Right lobe of liver (tissue), 6 donors: Measurements from ENCODE around the gene HES2. TPM values are rescaled to one million over a fixed set of nuclear protein-coding genes. Genes with fewer than 3 reads are reported as not detected.
"Not testable (repeated sequence)": the region's sequence is repeated elsewhere in the genome, so short reads cannot be mapped to it uniquely, and the experiment has no call there.

ENCODE experiments used
- ATAC-seq, 4 donors: fragments of 200-7000 bp; cut with Tn5 transposase; one replicate each; pipeline ENCODE4 v1.9.1; 2020; ENCODE audit warnings: mild to moderate bottlenecking in 4 of 4, moderate library complexity in 4 of 4
- DNase-seq, 3 donors: peaks; one replicate each; pipeline ENCODE4 v3.0.0-alpha.2; 2020
- H3K27ac ChIP-seq, 3 donors: fragments of 200-600 bp; one replicate each; pipeline ENCODE4 v1.8.0; 2022
- H3K27me3 ChIP-seq, 2 donors: fragments of 200-600 bp; one replicate each; pipeline ENCODE4 v1.8.0; 2022
- H3K36me3 ChIP-seq, 4 donors: fragments of 200-600 bp; sonication (generic) in 1 of 4; one replicate each; pipeline versions ENCODE4 v1.5.1 to v1.8.0; 2017 to 2022; ENCODE audit warnings: control low read depth in 1 of 4
- H3K4me1 ChIP-seq, 4 donors: fragments of 200-600 bp; sonication (generic) in 1 of 4; one replicate each; pipeline versions ENCODE4 v1.5.1 to v1.8.0; 2017 to 2022; ENCODE audit warnings: control low read depth in 1 of 4
- H3K4me3 ChIP-seq, 3 donors: fragments of 200-600 bp; one replicate each; pipeline ENCODE4 v1.8.0; 2022
- H3K9me3 ChIP-seq, 4 donors: fragments of 200-600 bp; sonication (generic) in 1 of 4; one replicate each; pipeline versions ENCODE4 v1.5.1 to v1.8.0; 2017 to 2022; ENCODE audit warnings: control low read depth in 1 of 4
- POLR2A ChIP-seq: fragments of 450-650 bp; IDR thresholded peaks from one replicate; pipeline ENCODE4 v1.6.1; 2017; ENCODE audit warnings: antibody characterized with exemption, mild to moderate bottlenecking
- WGBS: methylation state at CpG from one replicate; pipeline ENCODE4 v1.1.6; 2018; ENCODE audit warnings: low coverage, low lambda C conversion rate; ENCODE audit not compliant: insufficient coverage; ENCODE audit errors: missing lambda C conversion rate; 5-methylcytosine and 5-hydroxymethylcytosine counted together
- intact Hi-C, 2 donors: fragments of 100-400 bp; cut with DNase I; formaldehyde crosslinking; loops; one replicate each; pipeline versions ENCODE4 v1.11.2 to v1.14.1; 2022
- total RNA-seq, 6 experiments: library from RNA; depleted of rRNA in 2 of 6; stranded (reverse); fragments of >200 nt in 2 of 6; fragmentation: NEBNext Ultra II Directional in 3 of 6; extraction: Animal tissue kit (Norgen Biotek cat#: 25700) in 3 of 6; gene quantifications; one replicate each; pipeline versions ENCODE4 v1.1.0 to v1.2.4, GENCODE V29; 2016 to 2023
- TF ChIP-seq, protein P1 (sequence below), 4 donors: fragments of 200-600 bp in 3 of 4; fragments of 450-650 bp in 1 of 4; IDR thresholded peaks; one replicate each; pipeline versions ENCODE4 v1.5.1 to v1.8.0; 2016 to 2022; ENCODE audit warnings: antibody characterized with exemption in 4 of 4, mild to moderate bottlenecking in 2 of 4
- donor health status: DM: no; HTN: yes; CAD: no.
- donor health status: DM: no; HTN: no; CAD: no.
- donor health status: DM: no; HTN: no; CAD: no.
- donor health status: DM: no; HTN: yes; CAD: no.
- donor health status: DM: no; HTN: yes; CAD: no.

Gene HES2
- total RNA-seq, 6 experiments from 2014 or later: 0.27 to 1.2 (median 0.68) TPM; not detected in 3

DNA sequence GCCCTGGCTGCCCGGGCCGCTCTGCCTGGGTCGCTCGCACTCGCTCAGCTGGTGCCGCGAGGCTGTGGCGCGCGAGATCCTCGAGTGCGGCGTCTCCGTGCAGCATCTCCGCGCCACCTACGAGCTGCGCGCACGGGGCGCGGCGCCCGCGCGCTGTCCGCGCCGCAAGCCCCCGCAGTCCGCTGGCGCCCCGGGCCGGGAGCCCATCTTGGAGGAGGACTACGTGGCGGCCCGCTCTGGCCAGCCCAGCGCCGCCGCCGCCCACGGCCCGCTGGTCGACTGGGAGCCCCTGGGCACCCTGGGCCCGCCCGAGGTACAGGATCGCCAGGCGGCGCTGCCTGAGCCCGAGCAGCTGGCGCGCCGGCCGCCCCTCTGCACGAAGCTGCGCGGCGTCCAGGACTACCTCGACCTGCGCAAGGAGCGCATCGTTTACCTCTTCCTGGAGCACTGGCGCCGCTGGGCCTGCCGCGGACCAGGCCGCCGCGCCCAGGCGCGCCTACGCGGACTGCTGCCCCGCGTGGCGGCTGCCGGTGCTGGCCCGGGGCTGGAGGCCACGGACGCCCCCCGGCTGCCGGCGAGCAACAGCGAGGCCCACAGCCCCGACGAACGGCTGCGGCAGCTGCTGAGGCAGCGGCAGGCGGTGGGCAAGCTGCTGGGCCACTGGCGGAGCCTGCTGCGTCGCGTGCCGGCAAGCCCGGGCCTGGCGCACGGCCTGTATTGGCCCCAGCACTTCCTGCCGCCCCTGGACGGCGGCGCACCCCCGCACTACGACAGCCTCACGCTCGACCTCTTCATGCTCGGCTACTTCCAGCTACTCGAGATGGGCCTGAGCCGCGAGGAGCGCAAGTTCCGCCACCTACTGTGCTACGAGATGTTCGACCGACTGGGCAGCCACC, 35.4 kb upstream of the HES2 start:
- Histone ChIP-seq H3K27ac (no peak overlapping the region), H3K36me3 (peaks cover 0 to 19% (median 0%) of the 10 kb centered on the region in 4 donors), H3K9me3 (no peaks in the 10 kb centered on the region), H3K4me1 (peaks cover 0 to 18% (median 2%) of the 10 kb centered on the region in 4 donors), H3K27me3 (no peaks in the 10 kb centered on the region), H3K4me3 (no peak overlapping the region)
- intact Hi-C loops: no loop called here
- DNase-seq: no peak
- TF ChIP-seq, protein P1, sequence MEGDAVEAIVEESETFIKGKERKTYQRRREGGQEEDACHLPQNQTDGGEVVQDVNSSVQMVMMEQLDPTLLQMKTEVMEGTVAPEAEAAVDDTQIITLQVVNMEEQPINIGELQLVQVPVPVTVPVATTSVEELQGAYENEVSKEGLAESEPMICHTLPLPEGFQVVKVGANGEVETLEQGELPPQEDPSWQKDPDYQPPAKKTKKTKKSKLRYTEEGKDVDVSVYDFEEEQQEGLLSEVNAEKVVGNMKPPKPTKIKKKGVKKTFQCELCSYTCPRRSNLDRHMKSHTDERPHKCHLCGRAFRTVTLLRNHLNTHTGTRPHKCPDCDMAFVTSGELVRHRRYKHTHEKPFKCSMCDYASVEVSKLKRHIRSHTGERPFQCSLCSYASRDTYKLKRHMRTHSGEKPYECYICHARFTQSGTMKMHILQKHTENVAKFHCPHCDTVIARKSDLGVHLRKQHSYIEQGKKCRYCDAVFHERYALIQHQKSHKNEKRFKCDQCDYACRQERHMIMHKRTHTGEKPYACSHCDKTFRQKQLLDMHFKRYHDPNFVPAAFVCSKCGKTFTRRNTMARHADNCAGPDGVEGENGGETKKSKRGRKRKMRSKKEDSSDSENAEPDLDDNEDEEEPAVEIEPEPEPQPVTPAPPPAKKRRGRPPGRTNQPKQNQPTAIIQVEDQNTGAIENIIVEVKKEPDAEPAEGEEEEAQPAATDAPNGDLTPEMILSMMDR (IDR thresholded peaks at IDR 0.05): no peak
- TF ChIP-seq POLR2A: no peak
- ATAC-seq: no peak
- WGBS: no CpG with 5 or more reads among the region's 115 CpGs

DNA sequence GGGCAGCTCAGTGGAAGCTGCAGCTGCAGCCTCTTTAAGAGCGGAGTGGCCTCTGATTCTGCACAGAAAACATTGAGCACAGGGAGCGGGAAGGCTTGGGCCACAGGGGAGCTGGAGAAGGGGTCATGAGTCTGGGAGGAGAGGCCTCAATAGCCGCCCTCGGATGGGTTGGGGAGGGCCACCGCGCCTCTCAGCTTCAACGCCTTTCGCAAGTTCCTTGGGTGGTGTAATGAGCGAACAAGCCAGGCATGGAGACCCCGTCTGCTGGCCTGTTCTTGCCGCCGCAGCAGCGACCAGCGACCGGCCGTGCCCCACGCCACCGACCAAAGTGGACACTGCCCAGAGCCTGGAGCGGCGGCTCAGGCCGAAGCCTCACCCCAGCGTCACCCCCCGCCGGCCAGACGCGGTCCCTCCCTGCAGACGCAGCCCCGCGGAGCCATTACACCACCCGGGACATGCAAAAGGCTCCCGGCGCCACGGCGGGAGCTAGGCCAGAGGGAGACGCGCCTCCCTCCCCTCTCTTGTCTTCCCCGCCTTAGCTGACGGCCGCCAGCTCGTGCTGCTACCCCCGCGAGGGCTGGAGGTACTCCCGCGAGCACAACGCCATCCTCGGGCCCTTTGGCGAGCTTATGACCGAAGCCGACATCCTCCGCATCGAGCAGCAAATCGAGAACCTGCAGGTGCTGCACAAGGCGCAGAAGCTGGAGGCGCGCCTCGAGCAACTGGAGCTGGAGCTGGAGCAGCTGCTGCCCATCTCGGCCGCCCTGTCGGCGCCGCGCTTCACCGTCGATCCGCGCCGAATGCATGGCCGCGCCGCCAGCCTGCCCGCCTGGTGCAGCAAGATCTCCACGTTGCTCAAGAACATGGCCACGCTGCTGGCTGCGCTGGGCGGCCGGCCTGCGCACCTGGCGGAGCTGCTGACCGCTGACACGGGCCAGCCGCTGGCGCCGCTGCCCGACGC, 34.5 kb upstream of the HES2 start:
- H3K36me3 ChIP-seq: peaks cover 0 to 19% (median 0%) of the 10 kb centered on the region in 4 donors
- ATAC-seq, H3K27me3 ChIP-seq, intact Hi-C loops, H3K27ac ChIP-seq, H3K4me3 ChIP-seq, H3K9me3 ChIP-seq: not testable (repeated sequence)
- WGBS: 70% methylated on average over 2 of the region's 85 CpGs
- DNase-seq: peak in 1 of 3 donors; percentile 41
- peaks cover 0 to 25% (median 2%) of the 10 kb centered on the region in 4 donors for H3K4me1 ChIP-seq

DNA sequence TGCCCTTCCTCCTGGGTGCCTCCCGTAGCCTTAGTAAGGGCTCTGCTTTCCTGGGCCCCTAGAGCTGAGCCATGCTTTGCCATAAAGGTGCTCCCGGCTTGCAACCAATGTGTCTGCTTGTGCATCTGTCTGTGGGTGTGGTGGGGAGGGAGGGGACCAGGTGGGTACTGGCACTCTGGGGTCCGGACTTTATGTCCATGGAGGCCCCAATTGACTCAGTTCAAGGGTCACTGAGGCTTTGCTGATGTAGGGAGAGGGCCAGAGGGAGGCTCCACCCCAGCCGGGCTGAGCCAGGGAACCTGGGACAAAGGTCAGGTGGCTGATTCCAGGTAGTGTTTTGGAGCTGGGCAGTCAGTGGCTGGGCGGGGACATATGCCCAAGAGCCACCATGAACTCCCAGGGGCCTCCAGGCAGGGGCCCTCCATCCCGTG, 31.2 kb upstream of the HES2 start:
- no peaks in the 10 kb centered on the region for H3K9me3 ChIP-seq
- intact Hi-C loops: no loop called here
- peak; percentile 61 to 75 (median 69) for ATAC-seq
- H3K36me3 ChIP-seq: peaks cover 0 to 7% (median 0%) of the 10 kb centered on the region in 4 donors
- no peaks in the 10 kb centered on the region for H3K27me3 ChIP-seq
- H3K4me3 ChIP-seq: peak overlapping the region; percentile 30 to 64 (median 57)
- peak overlapping the region; percentile 56 to 81 (median 68) for H3K27ac ChIP-seq
- WGBS: 13% methylated on average over 1 of the region's 6 CpGs
- peak; percentile 86 to 96 (median 92) for DNase-seq
- peaks cover 0 to 39% (median 6%) of the 10 kb centered on the region in 4 donors for H3K4me1 ChIP-seq
- TF ChIP-seq, protein P1 (IDR thresholded peaks at IDR 0.05): no peak
- TF ChIP-seq POLR2A: no peak

DNA sequence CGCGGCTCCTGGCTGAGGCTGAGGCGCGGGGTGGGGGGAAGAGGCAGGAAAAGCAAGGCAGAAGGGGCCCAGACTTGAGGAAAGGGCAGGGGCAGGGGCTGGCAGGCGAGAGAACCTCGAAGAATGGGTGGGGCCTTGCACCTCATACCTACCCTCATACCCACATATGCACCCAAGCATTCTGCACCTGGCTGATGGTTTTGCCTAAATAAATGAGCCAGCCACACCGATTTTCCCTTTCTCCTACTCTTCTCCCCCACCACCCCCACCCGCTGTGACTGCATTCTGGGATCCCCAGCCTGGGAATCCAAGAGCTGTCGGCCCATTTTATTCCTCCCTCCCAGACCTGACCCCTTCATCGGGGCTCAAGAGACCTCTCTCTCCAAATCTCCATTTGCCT, 30.8 kb upstream of the HES2 start:
- H3K9me3 ChIP-seq, H3K27me3 ChIP-seq, H3K36me3 ChIP-seq, DNase-seq, intact Hi-C loops, ATAC-seq: not testable (repeated sequence)
- Histone ChIP-seq H3K4me1 (peaks cover 0 to 39% (median 8%) of the 10 kb centered on the region in 4 donors), H3K27ac (peak overlapping the region in 1 of 3 donors; percentile 81), H3K4me3 (peak overlapping the region in 2 of 3 donors; percentile 57 to 64)
- WGBS: 8% methylated on average over 10 of the region's 10 CpGs

DNA sequence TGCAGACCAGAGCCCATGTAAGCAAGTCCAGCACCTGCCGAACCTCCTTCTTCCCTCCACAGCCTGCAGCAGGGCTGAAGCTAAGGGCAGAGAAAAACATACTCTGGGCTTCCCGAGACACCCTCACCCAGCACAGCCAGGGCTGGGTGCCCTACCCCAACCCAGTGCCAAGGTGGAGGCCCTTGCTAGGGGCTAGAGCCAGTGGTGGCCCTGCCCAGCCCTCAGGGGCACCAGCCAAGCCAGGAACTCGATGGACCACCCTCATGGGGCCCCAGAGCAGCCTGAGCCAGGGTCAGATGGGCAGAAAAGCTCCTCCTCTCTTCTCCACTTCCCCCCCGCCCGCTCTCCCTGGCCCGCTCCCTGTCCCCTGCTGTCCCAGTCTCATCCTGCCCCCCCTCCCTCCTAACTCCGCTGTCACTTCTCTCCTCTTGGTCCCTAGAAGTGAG, 30.3 kb upstream of the HES2 start:
- H3K27me3 ChIP-seq: no peaks in the 10 kb centered on the region

More for the DNA sequence above, 30.3 kb upstream of the HES2 start:
- intact Hi-C loops: no loop called here
- H3K9me3 ChIP-seq: no peaks in the 10 kb centered on the region
- no peak for ATAC-seq
- peak in 1 of 3 donors; percentile 79 for DNase-seq
- TF ChIP-seq, protein P1 (IDR thresholded peaks at IDR 0.05): no peak
- no peak for TF ChIP-seq POLR2A
- H3K27ac ChIP-seq: peak overlapping the region in 2 of 3 donors; percentile 36 to 81
- WGBS: 0% methylated on average over 4 of the region's 7 CpGs
- peak overlapping the region in 2 of 3 donors; percentile 58 to 59 for H3K4me3 ChIP-seq
- no peaks in the 10 kb centered on the region for H3K36me3 ChIP-seq
- peaks cover 0 to 43% (median 10%) of the 10 kb centered on the region in 4 donors for H3K4me1 ChIP-seq
